Fibroblast of peridontal ligament (primary cell): ENCODE results near the gene CELF4.

Experiments used
- DNase-seq: peaks from one replicate; pipeline ENCODE4 v3.0.0-alpha.2; 2010; ENCODE audit errors: extremely low read depth

The CELF4 gene

GRCh38 chr18:37524498-37525261 is 40.9 kb downstream of the CELF4 start:
- DNase-seq = no peak

GRCh38 chr18:37524139-37524497 is 41.5 kb downstream of the CELF4 start:
- no peak for DNase-seq

DNA sequence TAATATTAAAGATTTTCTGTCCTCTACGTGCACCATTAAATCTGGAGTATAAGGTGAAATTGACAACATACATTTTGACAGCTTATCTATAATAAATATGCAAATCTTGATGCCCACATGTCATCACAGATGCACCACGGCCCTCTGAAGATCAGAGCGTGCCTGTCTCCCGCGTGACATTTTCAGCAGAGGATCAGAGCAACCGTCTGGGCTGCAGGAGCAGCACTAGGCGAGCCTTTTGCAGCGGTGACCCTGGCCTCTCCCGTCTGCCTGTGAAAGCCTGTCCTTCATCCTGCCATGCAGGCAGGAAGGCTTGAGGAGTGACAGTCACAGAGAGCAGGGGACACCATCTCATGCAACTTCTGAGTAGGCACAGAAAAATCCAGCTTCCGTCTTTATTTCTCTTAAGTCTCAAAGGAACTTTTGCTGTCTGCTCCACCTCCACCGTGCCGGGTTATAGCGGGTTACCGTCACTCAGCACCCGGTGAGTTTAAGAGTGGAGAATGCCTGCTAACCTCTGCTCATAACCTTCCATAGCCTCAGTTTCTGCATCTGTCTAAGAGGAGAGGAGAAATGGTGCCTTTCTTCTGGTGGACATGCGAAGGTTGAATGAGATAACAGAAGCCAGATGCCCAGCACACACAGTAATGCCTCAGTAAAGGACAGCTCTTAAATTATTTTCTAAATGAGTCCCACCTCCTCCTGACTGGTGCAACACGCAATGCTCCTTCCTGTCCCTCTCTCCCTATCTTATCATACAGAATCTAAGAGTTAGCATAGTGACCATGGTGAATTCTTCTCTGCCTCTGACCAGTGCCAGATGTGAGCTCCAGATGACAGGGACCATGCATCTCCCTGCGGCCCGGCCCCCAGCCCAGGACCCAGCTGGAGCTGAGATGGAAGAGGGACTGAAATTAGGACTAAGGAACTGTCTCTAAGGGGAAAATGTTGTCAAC is 43.8 kb downstream of the CELF4 start:
- DNase-seq = no peak

DNA sequence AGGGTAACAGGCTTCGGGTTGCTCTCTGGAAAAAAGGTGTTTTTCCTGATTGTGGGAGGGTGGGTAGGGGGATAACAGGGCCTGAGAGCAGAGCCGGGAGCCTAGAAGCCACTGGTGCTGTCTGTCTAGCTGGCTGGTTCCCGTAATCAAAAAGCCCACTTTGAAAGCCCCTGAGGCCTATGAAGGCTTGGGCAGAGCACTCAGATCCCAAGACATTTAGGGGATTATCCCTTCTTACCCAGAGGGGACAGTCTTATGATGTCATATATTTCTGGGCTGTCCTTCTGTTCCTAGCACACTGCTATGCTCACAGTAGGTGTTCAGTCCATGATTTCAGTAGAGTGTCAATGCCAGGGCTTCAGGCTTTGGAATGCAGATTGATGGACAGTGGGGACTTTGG is 45.1 kb downstream of the CELF4 start:
- DNase-seq = no peak

- no peak for DNase-seq
Observed at GRCh38 chr18:37519510-37520135, 46.0 kb downstream of the CELF4 start.

DNA sequence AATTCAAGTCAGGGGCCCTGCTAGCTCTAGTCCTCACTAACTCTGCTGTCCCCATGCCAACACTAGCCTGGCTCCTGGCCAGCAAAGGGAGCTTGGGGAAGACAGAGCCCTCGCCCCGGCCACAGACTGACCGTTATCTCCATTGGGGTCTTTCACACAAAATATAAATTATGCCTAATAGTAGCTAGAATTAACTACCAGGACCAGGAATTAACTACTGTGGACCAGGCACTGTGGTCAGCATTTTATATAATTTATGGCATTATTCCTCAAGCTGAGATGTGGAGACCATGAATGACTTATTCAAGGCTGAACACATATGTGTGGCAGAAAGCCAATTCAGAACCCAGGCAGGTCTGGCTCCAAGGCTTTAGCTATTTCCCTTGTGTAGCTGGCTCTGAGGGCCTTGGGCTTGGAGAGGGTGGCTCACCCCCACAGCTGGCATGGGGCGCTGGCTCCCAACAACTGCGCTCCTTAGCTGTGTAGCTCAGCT is 49.2 kb downstream of the CELF4 start:
- no peak for DNase-seq

DNA sequence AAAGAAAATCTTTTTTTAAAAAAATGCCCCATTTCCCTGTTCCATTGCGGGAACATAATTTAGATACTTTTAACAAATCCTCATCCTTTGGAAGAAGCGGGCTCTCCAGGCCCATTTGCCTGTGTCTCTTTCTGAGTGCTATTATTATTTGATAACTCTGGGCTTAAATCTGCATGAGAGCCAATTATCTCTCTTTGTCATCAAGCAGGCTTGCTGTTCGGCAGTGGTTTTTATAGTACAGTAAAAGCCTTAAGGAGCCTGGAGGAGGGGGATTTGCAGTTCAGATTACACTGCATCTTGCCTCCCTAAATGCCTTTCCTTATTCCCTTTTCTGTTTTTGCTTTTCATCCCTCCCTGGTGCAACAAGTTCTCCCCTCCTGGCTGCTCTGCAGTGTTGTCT is 50.6 kb downstream of the CELF4 start:
- no peak for DNase-seq

DNA sequence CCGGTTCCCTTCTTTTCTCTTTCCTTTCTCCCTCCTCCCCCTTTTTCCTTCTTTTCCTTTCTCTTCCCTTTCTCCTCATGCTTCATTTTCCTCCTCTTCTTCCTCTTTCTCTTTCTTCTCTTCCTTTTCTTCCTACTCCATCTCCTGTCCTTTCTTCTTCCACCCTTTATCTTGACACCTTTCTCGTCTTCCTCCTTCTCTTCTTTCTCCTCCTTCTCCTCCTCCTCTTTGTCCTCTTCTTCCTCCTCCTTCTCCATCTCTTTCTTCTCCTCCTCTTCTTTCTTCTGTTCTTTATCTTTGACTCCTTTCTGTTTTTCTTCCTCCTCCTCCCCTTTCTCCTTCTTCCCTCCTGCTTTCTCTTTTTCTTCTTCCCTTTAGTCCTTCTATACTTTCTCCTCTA is 53.2 kb downstream of the CELF4 start:
- no peak for DNase-seq

DNA sequence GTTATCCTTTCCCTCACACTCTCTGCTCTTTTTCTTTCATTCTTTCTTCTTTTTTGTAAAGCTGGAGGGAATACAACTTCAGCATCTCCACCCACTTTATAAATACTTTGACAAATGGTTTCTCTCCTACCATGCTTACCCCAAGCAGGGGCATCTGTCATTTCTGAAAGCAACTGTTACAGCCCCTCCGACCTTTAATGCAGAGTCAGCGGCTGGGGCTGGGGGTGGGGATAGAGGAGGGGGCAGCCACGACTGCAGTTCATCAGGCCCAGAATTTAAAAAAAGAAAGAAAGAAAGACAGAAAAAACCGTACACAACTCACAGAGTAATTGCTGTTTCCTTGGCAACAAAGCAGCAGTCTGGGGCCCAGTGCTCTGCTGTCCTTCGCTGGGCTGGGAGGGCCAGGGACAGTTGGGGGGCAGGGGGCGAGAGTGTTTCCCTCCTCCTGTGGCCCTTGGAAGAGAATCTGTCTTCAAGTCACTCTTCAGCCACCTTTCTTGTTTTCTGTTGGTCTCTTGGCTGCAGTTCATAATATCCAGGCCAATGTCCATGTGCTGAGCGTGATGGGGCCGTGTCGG is 53.8 kb downstream of the CELF4 start:
- DNase-seq = no peak

DNA sequence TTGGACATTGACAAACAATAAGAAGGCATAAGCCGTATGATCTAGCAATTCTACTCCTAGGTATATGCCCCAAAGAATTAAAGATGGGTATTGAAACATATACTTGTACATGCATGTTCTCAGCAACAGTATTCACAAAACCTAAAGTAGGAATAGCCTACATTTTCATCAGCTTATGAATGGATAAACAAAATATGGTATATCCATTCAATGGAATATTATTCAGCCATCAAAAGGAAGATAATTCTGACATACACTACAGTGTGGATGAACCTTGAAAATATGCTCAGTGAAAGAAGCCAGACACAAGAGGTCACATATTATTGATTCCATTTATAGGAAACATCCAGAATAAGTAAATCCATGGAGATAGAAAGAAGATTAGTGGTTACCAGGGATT is 56.0 kb downstream of the CELF4 start:
- DNase-seq = no peak

DNA sequence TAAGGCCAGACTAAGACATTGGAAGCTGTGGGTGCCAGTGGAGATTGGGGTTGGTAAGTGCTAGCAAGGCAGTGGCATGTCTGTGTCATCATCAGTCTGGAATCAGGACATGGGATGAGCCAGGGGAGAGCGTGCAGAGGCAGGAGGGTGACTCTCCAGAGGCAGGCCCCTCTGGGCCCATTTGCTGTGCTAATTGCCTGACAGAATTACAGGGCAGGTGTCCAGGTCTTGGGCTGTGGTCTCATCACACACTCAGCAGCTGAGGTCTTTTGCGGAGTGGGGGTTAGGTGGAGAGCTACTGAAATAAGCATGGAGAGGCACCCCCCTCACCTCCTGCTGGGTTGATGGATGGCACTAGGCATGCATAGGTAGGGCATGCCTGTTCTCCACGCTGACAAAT is 57.4 kb downstream of the CELF4 start:
- DNase-seq = no peak

DNA sequence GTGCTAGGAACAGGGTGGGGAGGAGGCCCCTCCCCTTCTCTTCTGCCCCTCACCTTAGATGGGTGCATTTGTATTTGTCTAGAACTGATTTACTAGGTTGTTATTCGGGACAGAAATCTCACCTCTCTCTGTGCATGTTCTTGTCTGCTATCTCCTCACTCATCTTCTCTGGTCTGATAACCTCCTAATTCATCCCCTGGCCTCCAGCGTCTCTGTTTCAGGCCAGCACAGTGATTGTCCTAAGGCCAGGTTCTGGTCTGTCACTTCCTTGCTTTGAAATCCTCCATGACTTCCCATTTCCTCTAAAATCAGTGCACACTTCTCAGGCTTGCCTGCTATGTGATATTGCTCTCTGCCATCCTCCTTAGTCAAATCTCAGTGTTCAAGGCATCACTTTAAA is 58.4 kb downstream of the CELF4 start:
- DNase-seq = no peak

DNA sequence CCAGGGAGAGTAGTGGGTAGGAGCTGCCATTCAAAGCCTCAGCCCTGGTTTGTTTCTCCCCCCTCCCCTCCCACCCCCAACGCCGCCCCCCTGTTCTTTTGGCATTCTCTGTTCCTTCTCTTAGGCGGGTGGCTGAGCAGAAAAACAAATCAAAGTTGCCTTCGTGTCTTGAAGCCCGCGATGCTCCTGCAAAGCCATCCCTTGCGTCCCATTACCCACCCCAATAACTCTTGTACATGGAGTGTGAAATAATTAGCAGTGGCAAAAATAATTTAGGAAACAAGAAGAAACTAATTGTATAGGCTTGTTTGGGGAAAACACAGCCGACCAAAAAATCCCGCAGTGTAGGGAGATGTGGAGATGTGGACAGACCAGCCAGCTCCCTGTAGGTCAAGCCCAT is 59.6 kb downstream of the CELF4 start:
- DNase-seq = no peak

- no peak for DNase-seq
Observed at GRCh38 chr18:37505321-37505720, 60.3 kb downstream of the CELF4 start.

DNA sequence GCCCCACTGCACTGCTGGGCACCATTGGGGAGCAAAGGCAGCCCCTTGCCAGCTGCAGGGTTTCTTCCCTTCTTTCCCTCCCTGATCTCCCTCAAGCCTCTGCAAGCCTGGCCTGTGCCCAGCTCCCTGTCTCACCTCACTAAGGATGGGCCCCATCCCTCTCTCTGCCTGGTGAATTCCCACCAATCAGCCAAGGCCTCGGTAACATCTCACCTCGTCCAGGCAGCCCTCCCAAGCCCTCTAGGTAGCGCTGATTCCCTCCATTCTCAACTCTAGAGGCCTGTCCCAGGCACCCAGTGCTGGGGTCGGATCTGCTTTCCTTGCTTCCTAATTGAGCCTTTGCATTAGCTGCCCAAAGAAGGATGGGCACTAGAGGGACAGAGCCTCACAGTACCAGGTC is 63.0 kb downstream of the CELF4 start:
- no peak for DNase-seq

GRCh38 chr18:37502036-37502435 is 63.6 kb downstream of the CELF4 start:
- no peak for DNase-seq

GRCh38 chr18:37501136-37501535 is 64.5 kb downstream of the CELF4 start:
- DNase-seq = no peak

- DNase-seq = no peak
Observed at GRCh38 chr18:37499913-37500312, 65.7 kb downstream of the CELF4 start.

DNA sequence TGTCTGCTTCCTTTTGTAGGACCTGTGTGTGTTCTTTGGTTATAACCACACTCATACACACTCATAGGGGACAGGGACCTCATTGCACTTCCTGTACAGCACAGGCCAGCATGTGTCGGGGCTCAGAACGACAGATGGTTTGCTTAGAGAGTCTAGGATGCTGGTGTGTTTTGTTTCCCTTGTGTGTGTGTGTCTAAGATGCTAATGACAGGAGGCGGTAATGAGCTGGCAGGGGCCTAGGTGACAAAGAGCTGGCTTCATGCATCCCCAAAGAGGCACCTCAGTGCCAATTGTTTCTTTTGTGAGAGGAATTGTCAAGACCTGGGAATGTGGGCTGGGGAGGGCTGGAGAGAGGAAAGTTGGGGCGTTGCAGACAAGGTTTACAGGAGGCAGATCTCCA is 66.6 kb downstream of the CELF4 start:
- no peak for DNase-seq

GRCh38 chr18:37497853-37498518 is 67.6 kb downstream of the CELF4 start:
- no peak for DNase-seq

DNA sequence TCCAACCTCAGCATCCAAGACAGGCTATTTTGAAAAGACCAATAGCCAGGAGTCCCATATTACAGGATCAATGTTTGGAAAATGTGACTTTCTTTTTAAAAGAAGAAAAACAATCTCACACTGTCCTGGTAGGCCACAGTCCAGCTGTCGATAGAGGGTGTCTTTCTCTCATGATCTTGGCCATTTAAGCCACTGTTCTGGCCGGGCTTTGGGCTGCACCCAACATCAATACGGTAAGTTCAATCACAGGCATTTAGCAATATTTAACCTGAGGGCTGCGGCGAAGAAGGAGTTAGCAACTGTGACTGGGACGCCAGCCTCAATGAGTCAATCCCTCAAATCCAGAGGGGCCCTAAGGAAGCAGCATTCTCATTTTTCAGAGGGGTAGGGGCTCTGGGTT is 69.0 kb downstream of the CELF4 start:
- no peak for DNase-seq

DNA sequence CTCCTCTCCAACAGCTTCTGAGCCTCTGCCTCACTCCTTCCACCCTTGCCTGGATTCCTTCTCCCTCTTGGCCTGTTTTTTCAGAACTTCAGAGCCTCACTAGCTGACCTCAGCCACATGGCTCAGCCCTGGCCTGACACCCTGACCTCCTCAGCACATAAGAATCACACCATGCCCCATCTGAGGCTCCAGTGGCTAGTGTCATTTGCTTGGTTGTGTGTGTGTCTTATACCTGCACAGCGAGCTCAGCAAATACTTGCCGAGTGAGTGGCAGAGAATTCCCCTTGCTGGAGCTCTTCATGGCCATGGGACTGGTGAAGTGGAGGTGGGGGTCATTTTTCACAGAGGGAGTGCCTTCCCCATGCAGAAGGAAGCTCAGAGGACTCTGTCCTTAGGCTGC is 70.2 kb downstream of the CELF4 start:
- DNase-seq = no peak
